ENCODE measurements around the gene MISP. TPM values are rescaled to one million over a fixed set of nuclear protein-coding genes. Genes with fewer than 3 reads are reported as not detected.

MISP gene
- total and polyA plus RNA-seq, 2 of the 8 experiments (the other 6 are each of a cell fraction or from before 2014, with no cell fraction given): 0.43 to 0.45 TPM

DNA sequence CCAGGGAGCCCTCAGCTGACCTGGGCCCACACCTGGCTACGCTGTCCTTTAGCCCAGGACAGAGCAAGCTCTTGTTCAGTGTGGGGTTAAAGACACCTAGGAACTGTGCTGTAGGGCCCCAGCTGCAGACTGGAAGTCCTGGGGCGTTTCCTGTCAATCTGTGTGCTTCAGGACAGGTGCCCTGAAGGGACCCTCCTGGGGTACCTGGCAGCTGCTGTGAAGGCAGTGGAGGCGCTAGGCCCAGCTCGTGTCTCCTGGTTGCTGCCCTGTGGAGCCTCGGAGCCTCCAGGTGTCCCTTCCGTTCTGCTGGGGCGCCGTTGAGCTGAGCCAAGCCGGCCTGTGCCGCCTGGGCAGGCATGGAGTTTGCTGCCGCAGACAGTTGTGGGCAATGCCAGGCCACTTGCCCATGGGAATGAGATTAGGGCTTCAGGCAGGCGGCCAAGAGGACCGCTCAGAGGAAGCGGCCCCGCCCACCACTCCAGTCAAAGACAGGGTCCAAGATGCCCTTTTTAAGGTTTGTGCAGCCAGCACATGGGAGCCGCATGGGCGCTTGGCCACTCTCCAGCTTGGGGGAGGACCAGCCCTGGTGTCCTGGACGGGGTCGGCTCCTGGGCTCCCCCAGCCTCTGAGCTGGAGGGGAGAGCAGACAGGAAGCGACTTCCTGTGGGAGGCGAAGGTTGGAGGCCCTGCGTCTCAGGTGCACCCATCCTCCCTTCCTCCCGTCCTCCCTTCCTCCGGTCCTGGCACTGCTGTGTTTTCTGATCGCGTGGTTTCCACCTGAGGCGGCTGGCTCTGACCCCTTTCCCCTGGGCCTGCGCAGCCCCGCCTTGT, 50.3 kb downstream of the MISP start:
- Histone ChIP-seq H3K79me1 (ENCODE audit: low read depth, low read length) (peaks cover 14% of the 10 kb centered on the region), H2AK5ac (ENCODE audit: low read depth, low read length) (no peak overlapping the region), H3K4me2 (ENCODE audit: insufficient read depth in 1 of 2, low read depth in 2 of 2, low read length in 2 of 2) (peak overlapping the region; percentile 53 to 62; a peak in 3 of 4 replicates), H2BK120ac (replicated peaks; ENCODE audit: low read depth, low read length) (no peak overlapping the region), H3K4ac (replicated peaks; ENCODE audit: insufficient read length, low read depth, low read length) (no peak overlapping the region), H4K20me1 (replicated peaks in 1 of 2; ENCODE audit: control insufficient read depth in 1 of 2, insufficient read depth in 2 of 2, low read length in 2 of 2) (peaks cover 65 to 69% of the 10 kb centered on the region in 2 experiments), H3K23ac (ENCODE audit: insufficient read length) (no peak overlapping the region), H3K4me3 (ENCODE audit: extremely low read depth in 1 of 4, insufficient read depth in 2 of 4, low read depth in 3 of 4, low read length in 4 of 4) (peak overlapping the region in 3 of 4 experiments; percentile 12 to 100 (median 15); a peak in 2 of 8 replicates), H3K4me1 (replicated peaks in 1 of 4; ENCODE audit: control insufficient read depth in 3 of 4, insufficient read depth in 4 of 4, low read length in 3 of 4) (peaks cover 0 to 29% (median 16%) of the 10 kb centered on the region in 4 experiments; a peak in 6 of 7 replicates), H3K9ac (replicated peaks in 1 of 4; ENCODE audit: extremely low read depth in 1 of 4, low read depth in 3 of 4, low read length in 3 of 4) (0 out of 7 replicates have a peak overlapping the region, but pooled peaks of 1 of the 4 experiments have one; percentile 39), H3K27me3 (replicated peaks in 1 of 4; ENCODE audit: control insufficient read depth in 3 of 4, extremely low read depth in 1 of 4, insufficient read depth in 3 of 4, low read length in 3 of 4) (no peaks in the 10 kb centered on the region), H2AFZ (ENCODE audit: low read length) (no peak overlapping the region), H3K79me2 (ENCODE audit: control insufficient read depth in 1 of 2, insufficient read depth in 2 of 2, low read length in 2 of 2) (peaks cover 62 to 80% of the 10 kb centered on the region in 2 experiments), H4K8ac (ENCODE audit: extremely low read depth, insufficient read depth, low read length) (no peak overlapping the region), H3K9me3 (ENCODE audit: insufficient read depth in 2 of 2, low read depth in 1 of 2, low read length in 1 of 2) (no peaks in the 10 kb centered on the region), H2BK20ac (ENCODE audit: low read length) (no peak overlapping the region), H3K23me2 (ENCODE audit: low read depth, low read length) (peaks cover 10% of the 10 kb centered on the region; the same call in 1 of the 2 replicates), H4K91ac (replicated peaks; ENCODE audit: insufficient read length, low read length) (no peak overlapping the region), H2BK12ac (ENCODE audit: low read depth, low read length) (no peak overlapping the region), H3K27ac (ENCODE audit: low read depth, low read length) (peak overlapping the region; percentile 10; the same call in 1 of the 2 replicates), H3K18ac (ENCODE audit: extremely low read depth, low read length) (no peak overlapping the region; the same call in none of the 2 replicates), H3K14ac (ENCODE audit: insufficient read length) (no peak overlapping the region), H2BK15ac (ENCODE audit: low read length) (no peak overlapping the region), H2BK5ac (ENCODE audit: low read depth, low read length) (peak overlapping the region; percentile 60; the same call in 1 of the 2 replicates), H3K56ac (replicated peaks; ENCODE audit: insufficient read length, low read depth, low read length) (no peak overlapping the region), H3K36me3 (ENCODE audit: control insufficient read depth in 2 of 4, insufficient read depth in 4 of 4, low read length in 3 of 4) (peaks cover 27 to 57% (median 50%) of the 10 kb centered on the region in 4 experiments), H4K5ac (ENCODE audit: insufficient read length, low read depth, low read length) (no peak overlapping the region)
- POLR2A ChIA-PET (ENCODE audit: partially characterized antibody): interaction anchor here (0.9 to 16.9 kb wide), 19 partner anchors 9 to 120 kb away, joined by 3 to 277 read pairs (median 6); partner anchors contain the start of genes AZU1, PLPPR3 and PRTN3
- WGBS, 2 experiments (ENCODE audit: extremely low coverage in 1 of 2, insufficient coverage in 1 of 2, insufficient read length in 1 of 2, insufficient replicate concordance in 2 of 2, low coverage in 1 of 2, low lambda C conversion rate in 2 of 2, missing lambda C conversion rate in 1 of 2): 91% methylated on average over 24 of the region's 29 CpGs; no CpG with 5 or more reads in 1 of the 2 experiments
- TF ChIP-seq BACH1 (IDR thresholded peaks at IDR 0.05; ENCODE audit: low read length) (no peak), POLR2A (IDR thresholded peaks at IDR 0.05; ENCODE audit: control extremely low read depth in 1 of 2, low read depth in 2 of 2, low read length in 2 of 2) (peak in 1 of 2 experiments; percentile 36; a peak in 2 of 3 replicates), POLR2AphosphoS5 (IDR thresholded peaks at IDR 0.05; ENCODE audit: low read depth, low read length) (peak; percentile 53; the same call in 1 of the 2 replicates)
- DNase-seq (ENCODE audit: low read depth in 1 of 2, low spot score in 2 of 2) (no peak), FAIRE-seq (no peak)
- CTCF ChIA-PET (ENCODE audit: partially characterized antibody): interaction anchor here (0.9 to 1.5 kb wide), 6 partner anchors 8 to 181 kb away, joined by 3 to 5 read pairs (median 4); no protein-coding TSS in a partner anchor
